GM19452 (cell line): Measurements from ENCODE around the gene UNKL.

ENCODE experiments used
- ATAC-seq: cut with Tn5 transposase; IDR thresholded peaks from one replicate; pipeline ENCODE4 v1.9.1; 2021; ENCODE audit not compliant: unreplicated experiment

The UNKL gene

GRCh38 chr16:1407753-1408152 lies 6.8 kb downstream of the UNKL start:
- ATAC-seq, result no peak

DNA sequence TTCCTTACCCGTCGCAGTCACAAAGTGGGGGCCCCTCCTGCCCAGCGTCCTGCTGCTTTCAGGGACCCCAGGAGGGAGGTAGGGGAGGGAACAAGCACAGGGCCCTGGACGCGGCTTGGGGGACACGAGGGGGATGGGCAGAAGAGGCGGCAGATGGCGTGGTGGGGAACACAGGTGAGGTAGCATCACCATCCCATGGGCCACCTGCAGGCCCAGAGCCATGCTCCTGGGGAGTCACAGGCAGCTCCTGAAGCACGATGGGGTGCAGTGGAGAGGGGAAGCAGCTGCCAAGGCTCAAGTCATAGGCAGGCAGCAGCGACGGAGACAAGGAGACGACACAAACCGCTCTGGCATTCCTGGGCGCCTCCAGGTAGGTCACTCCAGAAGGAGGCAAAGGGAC lies 10.8 kb downstream of the UNKL start:
- ATAC-seq, result no peak

DNA sequence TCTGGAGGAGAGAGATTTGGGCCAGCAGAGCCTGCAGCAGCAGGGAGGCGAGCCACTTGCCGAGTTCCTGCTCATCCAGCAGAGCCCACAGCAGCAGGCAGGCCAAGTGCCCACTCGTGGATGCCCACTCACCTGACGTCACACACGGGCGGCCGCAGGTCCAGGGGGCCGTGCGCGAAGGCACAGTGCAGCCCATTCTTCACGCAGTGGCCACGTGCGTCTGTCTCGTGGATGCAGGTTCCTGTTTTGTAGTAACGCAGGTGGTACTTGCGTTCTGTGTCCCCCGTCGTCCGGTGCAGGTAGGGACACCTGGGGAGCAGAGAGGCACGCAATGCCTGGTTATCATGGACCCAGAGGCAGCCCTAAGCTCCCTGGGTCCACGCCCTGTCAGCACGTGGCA lies 11.5 kb downstream of the UNKL start:
- ATAC-seq, result no peak

DNA sequence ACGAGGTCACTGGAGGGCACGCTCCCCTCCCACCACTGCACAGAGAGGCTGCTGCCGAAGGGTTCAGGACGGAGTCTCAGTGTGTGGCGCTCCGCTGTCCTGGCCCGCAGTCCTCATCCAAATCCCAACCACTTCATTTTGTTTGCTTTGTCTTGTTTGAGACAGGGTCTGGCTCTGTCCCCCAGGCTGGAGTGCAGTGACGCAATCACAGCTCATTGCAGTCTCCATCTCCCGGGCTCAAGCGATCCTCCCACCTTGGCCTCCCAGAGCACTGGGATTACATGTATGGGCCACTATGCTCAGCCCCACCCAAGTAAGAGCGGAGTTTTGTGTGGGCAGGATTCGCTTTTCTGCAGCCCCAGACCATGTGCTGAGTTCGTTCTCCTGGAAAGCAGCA lies 12.7 kb downstream of the UNKL start:
- no peak for ATAC-seq

DNA sequence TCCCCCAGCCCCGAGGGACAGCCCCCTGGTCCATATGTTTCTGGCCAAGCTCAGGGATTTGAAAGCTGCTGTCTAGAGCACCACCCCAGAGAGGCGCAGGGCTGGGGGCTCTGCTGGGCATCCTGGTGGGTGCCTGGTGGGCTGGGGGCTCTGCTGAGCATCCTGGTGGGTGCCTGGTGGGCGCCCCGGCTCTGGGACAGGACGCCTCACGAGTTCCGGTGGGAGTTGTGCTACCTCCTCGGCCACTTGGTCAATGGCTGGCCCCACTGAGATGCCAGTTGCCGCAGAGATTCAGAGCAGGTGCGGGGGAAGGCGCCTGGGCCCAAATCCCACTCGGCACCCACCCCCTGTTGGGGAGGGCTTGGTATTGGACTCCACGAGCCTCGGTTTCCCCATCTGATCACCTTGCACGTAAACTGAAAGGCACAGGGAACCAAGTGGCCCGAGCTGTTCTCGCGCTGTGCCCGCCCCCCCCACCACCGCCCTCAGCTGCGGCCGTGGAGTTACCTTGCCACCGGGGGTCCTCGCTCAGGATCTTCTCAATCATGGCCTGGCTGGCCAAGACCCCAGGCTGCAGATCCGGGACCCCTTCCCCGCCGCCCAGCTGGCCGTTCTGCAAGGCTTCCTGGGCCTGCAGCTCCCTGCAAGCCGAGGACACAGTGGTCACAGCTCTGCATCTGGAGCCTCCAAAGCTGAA lies 13.3 kb downstream of the UNKL start:
- no peak for ATAC-seq

GRCh38 chr16:1398826-1399581 lies 15.5 kb downstream of the UNKL start:
- no peak for ATAC-seq

GRCh38 chr16:1398351-1398750 lies 16.2 kb downstream of the UNKL start:
- no peak for ATAC-seq

GRCh38 chr16:1397779-1398178 lies 16.7 kb downstream of the UNKL start:
- no peak for ATAC-seq

GRCh38 chr16:1395444-1396031 lies 19.0 kb downstream of the UNKL start:
- no peak for ATAC-seq

DNA sequence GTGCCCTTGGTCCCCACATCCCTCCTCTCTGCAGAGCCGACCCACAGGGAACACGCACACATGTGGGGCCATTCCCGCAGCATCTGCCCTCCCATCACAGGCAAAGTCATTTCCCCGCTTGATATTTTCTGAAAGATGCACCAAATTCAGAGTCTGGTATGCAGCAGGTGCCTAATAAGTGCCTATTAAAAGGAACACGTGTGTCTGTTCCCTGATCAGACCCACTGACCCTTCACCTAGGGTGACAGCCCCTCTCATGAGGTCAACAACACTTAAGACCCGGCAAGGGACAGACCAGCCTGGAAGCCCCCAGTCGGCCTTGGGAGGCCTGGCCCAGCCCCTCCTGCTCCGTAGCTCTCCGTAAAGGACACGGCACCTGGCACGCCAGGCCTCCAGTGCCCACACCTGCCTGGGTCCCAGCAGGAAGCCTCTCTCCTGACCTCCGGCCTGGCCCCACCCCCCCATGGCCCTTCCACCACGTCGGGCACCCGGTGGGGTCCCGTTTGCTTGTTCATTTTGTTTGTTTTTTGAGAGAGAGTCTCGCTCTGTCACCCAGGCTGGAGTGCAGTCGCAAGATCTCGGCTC lies 20.0 kb downstream of the UNKL start:
- no peak for ATAC-seq

GRCh38 chr16:1393613-1394176 lies 20.8 kb downstream of the UNKL start:
- no peak for ATAC-seq

DNA sequence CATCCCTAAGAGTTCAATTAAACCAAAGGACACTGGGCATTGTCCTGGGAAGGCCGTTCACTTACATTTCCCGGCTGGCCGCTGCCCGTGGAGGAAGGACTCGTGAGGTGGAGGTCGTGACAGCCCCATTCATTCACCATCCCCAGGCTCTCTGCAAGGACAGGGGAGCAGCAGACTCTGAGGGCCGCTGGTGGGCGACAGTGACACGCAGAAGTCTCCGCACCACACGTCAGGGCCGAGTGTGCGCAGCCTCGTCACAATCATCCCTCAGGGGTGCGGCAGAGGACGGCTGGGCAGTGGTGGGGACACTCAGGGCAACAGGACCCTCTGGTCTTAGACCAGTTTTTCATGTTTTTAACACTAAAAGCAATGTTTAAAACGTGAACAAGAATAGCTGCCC lies 21.7 kb downstream of the UNKL start:
- ATAC-seq, result no peak

GRCh38 chr16:1390239-1390779 lies 24.2 kb downstream of the UNKL start:
- ATAC-seq, result no peak

DNA sequence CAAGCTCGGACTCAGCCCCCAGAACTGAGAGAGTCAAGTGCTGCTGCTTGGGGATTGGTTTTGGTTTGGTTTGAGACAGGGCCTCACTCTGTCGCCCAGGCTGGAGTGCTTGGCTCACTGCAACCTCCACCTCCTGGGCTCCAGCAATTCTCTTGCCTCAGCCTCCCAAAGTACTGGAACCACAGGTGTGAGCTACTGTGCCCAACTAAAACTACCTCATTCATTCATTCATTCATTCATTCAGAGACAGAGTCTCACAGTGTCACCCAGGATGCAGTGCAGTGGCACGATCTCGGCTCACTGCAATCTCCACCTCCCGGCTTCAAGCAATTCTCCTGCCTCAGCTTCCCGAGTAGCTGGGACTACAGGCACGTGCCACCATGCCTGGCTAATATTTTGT lies 24.7 kb downstream of the UNKL start:
- ATAC-seq, result no peak

DNA sequence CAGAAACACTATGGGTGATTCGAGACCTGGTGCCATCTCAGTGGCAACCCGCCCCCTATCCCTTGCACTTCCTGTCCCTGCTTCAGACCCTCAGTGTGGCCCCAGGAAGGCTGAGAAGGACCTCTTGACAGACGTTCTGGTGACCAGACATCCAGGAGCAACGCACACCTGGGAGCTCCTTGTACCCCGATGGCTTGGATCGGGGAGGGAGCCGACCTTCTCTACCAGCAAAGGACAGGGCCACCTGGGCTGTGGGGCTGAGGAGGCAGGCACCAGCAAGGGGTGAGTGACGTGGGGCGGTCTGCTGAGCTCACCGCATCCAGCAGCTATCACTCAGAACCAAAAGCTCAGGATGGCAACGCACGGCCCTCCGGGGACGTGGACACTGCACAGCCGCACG lies 27.2 kb downstream of the UNKL start:
- no peak for ATAC-seq

- no peak for ATAC-seq
Observed at GRCh38 chr16:1385232-1385631, 29.3 kb downstream of the UNKL start.

GRCh38 chr16:1383556-1383955 lies 30.9 kb downstream of the UNKL start:
- ATAC-seq, result no peak

DNA sequence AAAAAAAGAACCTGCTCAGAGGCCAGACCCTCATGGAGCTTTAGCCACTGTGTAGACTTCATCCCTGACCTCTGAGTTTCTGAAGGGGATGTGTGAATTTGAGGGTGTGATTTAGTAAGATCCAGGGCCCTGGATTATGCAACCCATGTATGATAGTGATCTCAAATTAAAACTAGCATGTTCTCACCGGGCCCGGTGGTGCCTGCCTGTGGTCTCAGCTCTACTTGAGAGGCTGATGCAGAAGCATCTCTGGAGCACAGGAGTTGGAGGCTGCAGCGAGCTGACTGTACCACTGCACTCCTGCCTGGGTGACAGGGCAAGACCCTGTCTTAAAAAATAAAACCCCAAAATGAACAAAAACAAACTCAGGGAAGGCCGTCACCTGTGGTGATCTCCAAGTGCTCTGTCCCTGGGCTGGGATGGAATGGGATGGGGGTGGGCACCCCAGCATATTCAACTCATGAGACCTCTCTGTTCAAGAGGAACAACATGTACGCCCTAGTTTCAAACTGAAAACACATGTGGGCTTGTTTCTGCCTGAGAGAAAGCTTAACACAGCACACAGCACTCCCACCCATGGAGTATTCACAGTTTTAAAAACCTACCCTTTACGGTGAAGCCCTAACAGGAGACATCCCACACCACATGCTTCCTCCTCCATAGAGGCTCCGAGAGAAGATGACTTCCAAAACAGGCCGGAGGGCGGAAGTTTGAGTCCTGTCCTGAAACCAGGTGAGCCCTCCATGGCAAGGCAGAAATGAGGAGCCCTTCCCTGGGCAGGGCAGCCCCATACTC lies 32.7 kb downstream of the UNKL start:
- no peak for ATAC-seq

- no peak for ATAC-seq
Observed at GRCh38 chr16:1380195-1380594, 34.3 kb downstream of the UNKL start.

DNA sequence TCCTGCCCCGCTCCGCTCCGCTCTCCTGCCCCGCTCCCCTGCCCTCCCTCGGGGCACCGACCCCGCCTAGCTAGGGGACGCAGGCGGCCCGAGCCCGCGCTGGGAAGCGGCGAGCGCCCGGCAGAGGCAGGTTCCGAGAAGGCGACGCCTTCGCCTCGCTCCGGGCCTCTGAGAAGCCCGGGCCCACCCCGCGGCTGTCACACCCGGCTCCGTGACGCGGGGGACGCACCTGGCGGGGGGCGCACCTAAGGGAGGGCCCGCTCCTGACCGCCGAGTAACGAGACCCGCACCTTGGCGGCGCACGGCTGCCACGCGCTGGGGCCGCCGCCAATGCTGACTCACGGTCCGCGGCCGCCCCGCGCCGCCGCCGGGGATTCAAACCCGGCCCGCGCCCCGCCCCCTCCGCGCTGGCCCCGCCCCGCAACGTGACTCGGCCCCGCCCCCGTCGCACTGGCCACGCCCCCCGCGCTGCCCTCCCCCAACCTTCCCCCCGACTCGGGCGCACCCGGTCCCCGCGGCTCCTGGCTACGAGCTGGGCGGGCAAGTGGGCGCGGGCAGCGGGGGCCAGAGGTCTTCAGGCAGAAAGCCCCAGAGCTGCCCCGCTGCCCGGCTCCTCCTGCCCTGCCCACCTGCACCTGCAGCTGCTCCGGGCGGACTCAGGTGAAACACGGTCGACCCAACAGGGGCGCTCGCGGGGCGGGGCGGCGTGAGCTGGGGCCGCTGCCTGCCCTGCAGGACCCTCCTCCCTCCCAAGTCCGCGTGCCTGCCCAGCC lies 35.0 kb downstream of the UNKL start:
- ATAC-seq, result no peak
